ENCODE results near the gene CDCP1.

DNA sequence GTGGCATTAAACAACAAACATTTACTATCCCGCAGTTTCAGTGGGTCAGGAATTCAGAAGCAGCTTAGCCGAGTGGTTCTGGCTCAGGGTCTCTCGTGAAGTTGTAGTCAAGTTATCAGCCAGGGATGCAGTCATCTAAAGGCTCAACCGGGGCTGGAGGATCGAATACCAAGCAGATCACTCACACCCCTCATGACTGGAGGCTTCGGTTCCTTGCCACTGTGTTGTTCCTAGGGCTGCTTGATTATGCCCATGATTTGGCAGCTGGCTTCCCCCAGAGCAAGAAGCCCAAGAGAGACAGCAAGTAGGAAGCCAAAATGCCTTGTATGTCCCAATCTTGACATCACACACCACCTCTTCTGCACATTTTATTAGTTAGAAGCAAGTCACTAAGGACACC, 33.9 kb upstream of the CDCP1 start:
- TF ChIP-seq GATA2 (IDR thresholded peaks at IDR 0.05; ENCODE audit: low read depth, low read length): no peak
- TF ChIP-seq GATA3 (IDR thresholded peaks at IDR 0.05; ENCODE audit: low read depth, low read length): no peak

Measured in SH-SY5Y (cell line).